ENCODE results near the gene ANK3. TPM values are rescaled to one million over a fixed set of nuclear protein-coding genes. Genes with fewer than 3 reads are reported as not detected.

ANK3 gene
- total RNA-seq, 6 experiments from 2014 or later, result 7.8 to 25.7 (median 16.6) TPM

GRCh38 chr10:59993931-59994330 is 395.7 kb downstream of the ANK3 start:
- no peaks in the 10 kb centered on the region for H3K36me3 ChIP-seq
- intact Hi-C loops (cut with DNase I), result no loop called here
- DNase-seq (no peak), ATAC-seq (no peak)
- no peaks in the 10 kb centered on the region for H3K27me3 ChIP-seq
- TF ChIP-seq POLR2A (IDR thresholded peaks at IDR 0.05) (no peak), CTCF (IDR thresholded peaks at IDR 0.05) (no peak)
- 65% methylated on average over 1 of the region's 1 CpG for WGBS (ENCODE audit: insufficient coverage, low coverage, low lambda C conversion rate, missing lambda C conversion rate)
- H3K27ac ChIP-seq, result no peak overlapping the region
- H3K4me1 ChIP-seq, result no peaks in the 10 kb centered on the region
- no peaks in the 10 kb centered on the region for H3K9me3 ChIP-seq
- no peak overlapping the region for H3K4me3 ChIP-seq

GRCh38 chr10:59991661-59992060 is 398.0 kb downstream of the ANK3 start:
- TF ChIP-seq POLR2A (IDR thresholded peaks at IDR 0.05), result no peak
- no peak for TF ChIP-seq CTCF (IDR thresholded peaks at IDR 0.05)
- WGBS (ENCODE audit: insufficient coverage, low coverage, low lambda C conversion rate, missing lambda C conversion rate), result 31% methylated on average over 3 of the region's 3 CpGs
- H3K36me3 ChIP-seq, result no peaks in the 10 kb centered on the region
- peak; percentile 50 to 72 (median 54) for ATAC-seq
- no peak for DNase-seq
- intact Hi-C loops (cut with DNase I), result no loop called here
- H3K4me3 ChIP-seq, result no peak overlapping the region
- no peak overlapping the region for H3K27ac ChIP-seq
- no peaks in the 10 kb centered on the region for H3K4me1 ChIP-seq
- no peaks in the 10 kb centered on the region for H3K27me3 ChIP-seq
- H3K9me3 ChIP-seq, result no peaks in the 10 kb centered on the region

- no peaks in the 10 kb centered on the region for H3K36me3 ChIP-seq
- H3K9me3 ChIP-seq, result no peaks in the 10 kb centered on the region
- no peak overlapping the region for H3K27ac ChIP-seq
- TF ChIP-seq CTCF (IDR thresholded peaks at IDR 0.05) (no peak), POLR2A (IDR thresholded peaks at IDR 0.05) (no peak)
- DNase-seq, result no peak
- no peak for ATAC-seq
- no peaks in the 10 kb centered on the region for H3K4me1 ChIP-seq
- no peaks in the 10 kb centered on the region for H3K27me3 ChIP-seq
- intact Hi-C loops (cut with DNase I), result no loop called here
- no peak overlapping the region for H3K4me3 ChIP-seq
Measured at GRCh38 chr10:59991117-59991516, 398.6 kb downstream of the ANK3 start.

- intact Hi-C loops (cut with DNase I), result no loop called here
- no peak overlapping the region for H3K27ac ChIP-seq
- H3K36me3 ChIP-seq, result no peaks in the 10 kb centered on the region
- H3K9me3 ChIP-seq, result no peaks in the 10 kb centered on the region
- H3K4me1 ChIP-seq, result no peaks in the 10 kb centered on the region
- TF ChIP-seq POLR2A (IDR thresholded peaks at IDR 0.05) (no peak), CTCF (IDR thresholded peaks at IDR 0.05) (no peak)
- DNase-seq (no peak), ATAC-seq (no peak)
- no peaks in the 10 kb centered on the region for H3K27me3 ChIP-seq
- H3K4me3 ChIP-seq, result no peak overlapping the region
Measured at GRCh38 chr10:59985639-59986038, 404.0 kb downstream of the ANK3 start.

GRCh38 chr10:59984415-59984814 is 405.3 kb downstream of the ANK3 start:
- ATAC-seq (no peak), DNase-seq (no peak)
- Histone ChIP-seq H3K9me3 (no peaks in the 10 kb centered on the region), H3K4me1 (no peaks in the 10 kb centered on the region), H3K27me3 (no peaks in the 10 kb centered on the region), H3K36me3 (no peaks in the 10 kb centered on the region), H3K4me3 (no peak overlapping the region), H3K27ac (no peak overlapping the region)
- 79% methylated on average over 1 of the region's 1 CpG for WGBS (ENCODE audit: insufficient coverage, low coverage, low lambda C conversion rate, missing lambda C conversion rate)
- TF ChIP-seq POLR2A (IDR thresholded peaks at IDR 0.05) (no peak), CTCF (IDR thresholded peaks at IDR 0.05) (no peak)
- intact Hi-C loops (cut with DNase I), result no loop called here
